ENCODE measurements around the gene RALGDS. TPM values are rescaled to one million over a fixed set of nuclear protein-coding genes. Genes with fewer than 3 reads are reported as not detected.
"Not testable (repeated sequence)": the region's sequence is repeated elsewhere in the genome, so short reads cannot be mapped to it uniquely, and the experiment has no call there.

Gene RALGDS
- total and polyA plus RNA-seq, 11 donors, result 17.8 to 70.1 (median 25.8) TPM

DNA sequence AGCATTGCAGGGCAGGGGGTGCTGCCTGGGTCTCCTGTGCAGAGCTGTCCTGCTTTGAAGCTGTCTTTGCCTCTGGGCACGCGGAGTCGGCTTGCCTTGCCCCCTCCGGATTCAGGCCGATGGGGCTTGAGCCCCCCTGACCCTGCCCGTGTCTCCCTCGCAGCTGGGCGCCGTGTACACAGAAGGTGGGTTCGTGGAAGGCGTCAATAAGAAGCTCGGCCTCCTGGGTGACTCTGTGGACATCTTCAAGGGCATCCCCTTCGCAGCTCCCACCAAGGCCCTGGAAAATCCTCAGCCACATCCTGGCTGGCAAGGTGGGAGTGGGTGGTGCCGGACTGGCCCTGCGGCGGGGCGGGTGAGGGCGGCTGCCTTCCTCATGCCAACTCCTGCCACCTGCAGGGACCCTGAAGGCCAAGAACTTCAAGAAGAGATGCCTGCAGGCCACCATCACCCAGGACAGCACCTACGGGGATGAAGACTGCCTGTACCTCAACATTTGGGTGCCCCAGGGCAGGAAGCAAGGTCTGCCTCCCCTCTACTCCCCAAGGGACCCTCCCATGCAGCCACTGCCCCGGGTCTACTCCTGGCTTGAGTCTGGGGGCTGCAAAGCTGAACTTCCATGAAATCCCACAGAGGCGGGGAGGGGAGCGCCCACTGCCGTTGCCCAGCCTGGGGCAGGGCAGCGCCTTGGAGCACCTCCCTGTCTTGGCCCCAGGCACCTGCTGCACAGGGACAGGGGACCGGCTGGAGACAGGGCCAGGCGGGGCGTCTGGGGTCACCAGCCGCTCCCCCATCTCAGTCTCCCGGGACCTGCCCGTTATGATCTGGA lies 56.6 kb downstream of the RALGDS start:
- peaks cover 0 to 21% (median 13%) of the 10 kb centered on the region in 12 donors for H3K4me1 ChIP-seq
- no peaks in the 10 kb centered on the region for H3K27me3 ChIP-seq
- DNase-seq, result no peak
- H3K4me3 ChIP-seq, result no peak overlapping the region
- no peaks in the 10 kb centered on the region for H3K36me3 ChIP-seq
- WGBS, 4 donors, result 95 to 96% (median 95%) methylated on average over 21 to 30 of the region's 30 CpGs
- no peak overlapping the region for H3K27ac ChIP-seq
- intact Hi-C loops (cut with DNase I), result no loop called here
- TF ChIP-seq, protein P1, sequence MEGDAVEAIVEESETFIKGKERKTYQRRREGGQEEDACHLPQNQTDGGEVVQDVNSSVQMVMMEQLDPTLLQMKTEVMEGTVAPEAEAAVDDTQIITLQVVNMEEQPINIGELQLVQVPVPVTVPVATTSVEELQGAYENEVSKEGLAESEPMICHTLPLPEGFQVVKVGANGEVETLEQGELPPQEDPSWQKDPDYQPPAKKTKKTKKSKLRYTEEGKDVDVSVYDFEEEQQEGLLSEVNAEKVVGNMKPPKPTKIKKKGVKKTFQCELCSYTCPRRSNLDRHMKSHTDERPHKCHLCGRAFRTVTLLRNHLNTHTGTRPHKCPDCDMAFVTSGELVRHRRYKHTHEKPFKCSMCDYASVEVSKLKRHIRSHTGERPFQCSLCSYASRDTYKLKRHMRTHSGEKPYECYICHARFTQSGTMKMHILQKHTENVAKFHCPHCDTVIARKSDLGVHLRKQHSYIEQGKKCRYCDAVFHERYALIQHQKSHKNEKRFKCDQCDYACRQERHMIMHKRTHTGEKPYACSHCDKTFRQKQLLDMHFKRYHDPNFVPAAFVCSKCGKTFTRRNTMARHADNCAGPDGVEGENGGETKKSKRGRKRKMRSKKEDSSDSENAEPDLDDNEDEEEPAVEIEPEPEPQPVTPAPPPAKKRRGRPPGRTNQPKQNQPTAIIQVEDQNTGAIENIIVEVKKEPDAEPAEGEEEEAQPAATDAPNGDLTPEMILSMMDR (IDR thresholded peaks at IDR 0.05), result no peak
- TF ChIP-seq POLR2A (IDR thresholded peaks at IDR 0.05), result no peak
- ATAC-seq, result no peak
- H3K9me3 ChIP-seq, result no peaks in the 10 kb centered on the region

DNA sequence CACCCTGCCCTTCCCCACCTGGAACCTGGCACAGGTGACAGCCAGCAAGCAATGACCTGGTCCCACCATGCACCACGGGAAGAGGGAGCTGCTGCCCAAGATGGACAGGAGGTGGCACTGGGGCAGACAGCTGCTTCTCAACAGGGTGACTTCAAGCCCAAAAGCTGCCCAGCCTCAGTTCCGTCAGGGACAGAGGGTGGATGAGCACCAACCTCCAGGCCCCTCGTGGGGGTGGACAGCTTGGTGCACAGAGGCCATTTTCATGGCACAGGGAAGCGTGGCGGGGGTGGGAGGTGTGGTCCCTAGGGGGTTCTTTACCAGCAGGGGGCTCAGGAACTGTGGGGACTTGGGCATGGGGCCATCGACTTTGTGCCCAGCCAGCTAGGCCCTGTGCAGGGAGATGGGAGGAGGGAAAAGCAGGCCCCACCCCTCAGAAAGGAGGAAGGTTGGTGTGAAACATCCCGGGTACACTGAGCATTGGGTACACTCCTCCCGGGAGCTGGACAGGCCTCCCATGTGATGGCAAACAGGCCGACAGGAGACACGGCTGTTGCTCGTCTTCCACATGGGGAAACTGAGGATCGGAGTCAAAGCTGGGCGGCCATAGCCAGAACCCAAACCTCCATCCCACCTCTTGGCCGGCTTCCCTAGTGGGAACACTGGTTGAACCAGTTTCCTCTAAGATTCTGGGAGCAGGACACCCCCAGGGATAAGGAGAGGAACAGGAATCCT lies 57.4 kb downstream of the RALGDS start:
- H3K4me3 ChIP-seq, result no peak overlapping the region
- WGBS, 4 donors, result 67 to 91% (median 84%) methylated on average over 1 to 14 of the region's 14 CpGs
- intact Hi-C loops (cut with DNase I), result no loop called here
- TF ChIP-seq, protein P1 (IDR thresholded peaks at IDR 0.05), result no peak
- no peak for TF ChIP-seq POLR2A (IDR thresholded peaks at IDR 0.05)
- peaks cover 0 to 26% (median 14%) of the 10 kb centered on the region in 12 donors for H3K4me1 ChIP-seq
- no peaks in the 10 kb centered on the region for H3K36me3 ChIP-seq
- no peak overlapping the region for H3K27ac ChIP-seq
- ATAC-seq (no peak), DNase-seq (no peak)
- H3K9me3 ChIP-seq, result no peaks in the 10 kb centered on the region
- no peaks in the 10 kb centered on the region for H3K27me3 ChIP-seq

DNA sequence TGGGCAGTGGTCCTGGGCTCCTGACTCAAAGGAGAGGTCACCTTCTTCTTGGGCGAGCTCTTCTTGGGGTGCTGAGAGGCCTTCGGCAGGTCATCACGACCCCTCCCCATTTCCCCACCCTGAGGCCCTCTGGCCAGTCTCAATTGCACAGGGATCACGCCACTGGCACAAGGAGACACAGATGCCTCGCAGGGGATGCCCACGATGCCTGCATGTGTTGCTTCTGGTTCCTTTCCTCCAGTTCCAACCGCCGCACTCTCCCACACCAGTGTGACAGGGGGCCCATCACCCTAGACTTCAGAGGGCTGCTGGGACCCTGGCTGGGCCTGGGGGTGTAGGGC lies 57.9 kb downstream of the RALGDS start:
- ATAC-seq, result no peak

DNA sequence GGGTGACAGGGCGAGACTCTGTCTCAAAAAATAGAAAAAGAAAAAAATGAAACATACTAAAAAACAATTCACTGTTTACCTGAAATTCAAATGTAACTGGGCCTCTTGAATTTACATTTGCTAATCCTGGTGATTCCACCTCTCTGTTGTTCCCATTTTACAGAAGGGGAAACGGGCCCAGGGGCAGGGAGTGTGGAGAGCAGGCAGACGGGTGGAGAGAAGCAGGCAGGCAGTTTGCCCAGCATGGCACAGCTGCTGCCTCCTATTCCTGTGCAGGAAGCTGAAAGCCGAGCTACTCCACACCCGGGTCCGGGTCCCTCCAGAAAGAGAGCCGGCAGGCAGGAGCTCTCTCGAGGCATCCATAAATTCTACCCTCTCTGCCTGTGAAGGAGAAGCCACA lies 58.5 kb downstream of the RALGDS start:
- DNase-seq; H3K4me3 ChIP-seq; ATAC-seq; intact Hi-C loops (cut with DNase I); H3K27ac ChIP-seq; H3K27me3 ChIP-seq; H3K9me3 ChIP-seq: not testable (repeated sequence)
- H3K4me1 ChIP-seq, result peaks cover 0 to 26% (median 14%) of the 10 kb centered on the region in 12 donors
- H3K36me3 ChIP-seq, result peaks cover 0 to 10% (median 5%) of the 10 kb centered on the region in 9 donors
- 69 to 87% (median 75%) methylated on average over 3 to 6 of the region's 8 CpGs for WGBS, 4 donors

More for the DNA sequence above, 57.9 kb downstream of the RALGDS start:
- no peak overlapping the region for H3K27ac ChIP-seq
- WGBS, 4 donors, result 89 to 91% (median 90%) methylated on average over 4 to 8 of the region's 8 CpGs
- peaks cover 0 to 5% (median under 1%) of the 10 kb centered on the region in 9 donors for H3K36me3 ChIP-seq
- no peaks in the 10 kb centered on the region for H3K9me3 ChIP-seq
- peaks cover 0 to 26% (median 14%) of the 10 kb centered on the region in 12 donors for H3K4me1 ChIP-seq
- TF ChIP-seq, protein P1 (IDR thresholded peaks at IDR 0.05), result no peak
- TF ChIP-seq POLR2A (IDR thresholded peaks at IDR 0.05), result no peak
- intact Hi-C loops (cut with DNase I), result no loop called here
- H3K4me3 ChIP-seq, result no peak overlapping the region
- DNase-seq, result no peak
- no peaks in the 10 kb centered on the region for H3K27me3 ChIP-seq

DNA sequence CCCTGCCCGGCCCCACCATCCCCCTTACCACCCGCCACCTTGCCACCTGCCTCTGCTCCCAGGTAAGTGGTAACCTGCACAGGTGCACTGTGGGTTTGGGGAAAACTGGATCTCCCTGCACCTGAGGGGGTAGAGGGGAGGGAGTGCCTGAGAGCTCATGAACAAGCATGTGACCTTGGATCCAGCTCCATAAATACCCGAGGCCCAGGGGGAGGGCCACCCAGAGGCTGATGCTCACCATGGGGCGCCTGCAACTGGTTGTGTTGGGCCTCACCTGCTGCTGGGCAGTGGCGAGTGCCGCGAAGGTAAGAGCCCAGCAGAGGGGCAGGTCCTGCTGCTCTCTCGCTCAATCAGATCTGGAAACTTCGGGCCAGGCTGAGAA lies 59.3 kb downstream of the RALGDS start, which contains the start of gene CEL:
CEL (plus strand) TSS at position 218 of the 382 bp plus-strand sequence; CDS start at position 240, 22 bp downstream.
- ATAC-seq, result peak in 3 of 4 donors; percentile 14 to 40 (median 16)
- DNase-seq, result not testable (repeated sequence)

DNA sequence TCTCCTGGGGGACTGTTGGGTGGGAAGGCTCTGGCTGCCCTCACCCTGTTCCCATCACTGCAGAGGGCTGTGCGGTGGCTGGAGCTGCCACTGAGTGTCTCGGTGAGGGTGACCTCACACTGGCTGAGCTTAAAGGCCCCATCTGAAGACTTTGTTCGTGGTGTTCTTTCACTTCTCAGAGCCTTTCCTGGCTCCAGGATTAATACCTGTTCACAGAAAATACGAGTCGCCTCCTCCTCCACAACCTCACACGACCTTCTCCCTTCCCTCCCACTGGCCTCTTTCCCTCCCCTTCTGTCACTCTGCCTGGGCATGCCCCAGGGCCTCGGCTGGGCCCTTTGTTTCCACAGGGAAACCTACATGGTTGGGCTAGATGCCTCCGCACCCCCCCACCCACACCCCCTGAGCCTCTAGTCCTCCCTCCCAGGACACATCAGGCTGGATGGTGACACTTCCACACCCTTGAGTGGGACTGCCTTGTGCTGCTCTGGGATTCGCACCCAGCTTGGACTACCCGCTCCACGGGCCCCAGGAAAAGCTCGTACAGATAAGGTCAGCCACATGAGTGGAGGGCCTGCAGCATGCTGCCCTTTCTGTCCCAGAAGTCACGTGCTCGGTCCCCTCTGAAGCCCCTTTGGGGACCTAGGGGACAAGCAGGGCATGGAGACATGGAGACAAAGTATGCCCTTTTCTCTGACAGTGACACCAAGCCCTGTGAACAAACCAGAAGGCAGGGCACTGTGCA lies 59.8 kb downstream of the RALGDS start:
- peaks cover 0 to 27% (median 16%) of the 10 kb centered on the region in 12 donors for H3K4me1 ChIP-seq
- 35 to 46% (median 40%) methylated on average over 9 to 14 of the region's 14 CpGs for WGBS, 4 donors
- intact Hi-C loops (cut with DNase I), result not testable (repeated sequence)

More for the DNA sequence above, 59.3 kb downstream of the RALGDS start, which contains the start of gene CEL:
- Histone ChIP-seq H3K4me1 (peaks cover 0 to 26% (median 16%) of the 10 kb centered on the region in 12 donors), H3K36me3 (peaks cover 0 to 17% (median 9%) of the 10 kb centered on the region in 9 donors), H3K27ac (peak within 1 kb of the TSS in 9 of 12 donors; percentile 6 to 74 (median 52))
- H3K4me3 ChIP-seq; intact Hi-C loops (cut with DNase I); H3K27me3 ChIP-seq; H3K9me3 ChIP-seq: not testable (repeated sequence)
- WGBS, 4 donors, result 67 to 75% (median 71%) methylated on average over 1 to 4 of the region's 9 CpGs

More for the DNA sequence above, 59.8 kb downstream of the RALGDS start:
- H3K4me3 ChIP-seq, DNase-seq, H3K9me3 ChIP-seq, H3K27me3 ChIP-seq: not testable (repeated sequence)
- Histone ChIP-seq H3K27ac (peak overlapping the region in 9 of 12 donors; percentile 6 to 74 (median 52)), H3K36me3 (peaks cover 0 to 23% (median 14%) of the 10 kb centered on the region in 9 donors)
- ATAC-seq, result peak; percentile 29 to 67 (median 50)
